HEK293T (cell line): ENCODE data around the gene PAM.

Experiments
- BHLHE40 ChIP-seq: fragments of 450-650 bp; IDR thresholded peaks from 2 replicates; pipeline ENCODE4 v1.6.1; 2016; ENCODE audit warnings: mild to moderate bottlenecking, moderate library complexity, borderline replicate concordance
- FOXA1 ChIP-seq: fragments of 450-650 bp; IDR thresholded peaks from 2 replicates; pipeline ENCODE4 v1.6.1; 2016; ENCODE audit warnings: mild to moderate bottlenecking
- FOXK2 ChIP-seq: fragments of 450-650 bp; IDR thresholded peaks from 2 replicates; pipeline ENCODE4 v1.6.1; 2016; ENCODE audit warnings: mild to moderate bottlenecking
- SP1 ChIP-seq: fragments of 450-650 bp; IDR thresholded peaks from 2 replicates; pipeline ENCODE4 v1.6.1; 2017

GRCh38 chr5:102823441-102823874 lies 68.4 kb downstream of the PAM start:
- TF ChIP-seq FOXA1 (no peak), SP1 (no peak), FOXK2 (no peak), BHLHE40 (no peak)
